NCI-H748 (cell line): ENCODE results near the gene CRACDL.
"Not testable (repeated sequence)": the region's sequence is repeated elsewhere in the genome, so short reads cannot be mapped to it uniquely, and the experiment has no call there.

Experiments
- DNase-seq: peaks from one replicate; lab custom pipeline; 2025; ENCODE audit not compliant: unreplicated experiment; lab: John Stamatoyannopoulos, UW

Gene CRACDL

DNA sequence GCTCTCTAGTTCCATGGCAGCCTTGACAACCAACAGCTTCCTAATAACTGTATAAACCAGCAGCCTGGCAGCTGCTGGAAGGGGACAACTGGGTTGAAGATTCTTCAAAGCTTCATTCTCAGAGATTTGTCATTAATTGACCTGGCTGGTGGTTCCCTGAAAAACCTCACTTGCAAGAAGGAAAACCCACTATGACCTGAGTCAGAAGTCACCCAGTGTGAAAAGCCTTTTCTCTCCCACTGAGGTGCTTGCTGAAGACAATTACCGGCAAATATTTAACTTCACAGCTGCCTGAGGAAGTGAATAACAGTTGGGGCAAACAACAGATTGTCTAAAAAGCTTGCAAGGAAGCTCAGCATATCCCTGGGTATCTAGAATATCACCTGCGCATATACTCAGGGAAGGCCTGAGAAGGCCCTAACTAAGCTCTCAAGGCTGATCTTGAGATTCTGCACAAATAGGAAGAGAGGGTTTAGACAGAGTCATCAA, 49.9 kb downstream of the CRACDL start:
- no peak for DNase-seq

DNA sequence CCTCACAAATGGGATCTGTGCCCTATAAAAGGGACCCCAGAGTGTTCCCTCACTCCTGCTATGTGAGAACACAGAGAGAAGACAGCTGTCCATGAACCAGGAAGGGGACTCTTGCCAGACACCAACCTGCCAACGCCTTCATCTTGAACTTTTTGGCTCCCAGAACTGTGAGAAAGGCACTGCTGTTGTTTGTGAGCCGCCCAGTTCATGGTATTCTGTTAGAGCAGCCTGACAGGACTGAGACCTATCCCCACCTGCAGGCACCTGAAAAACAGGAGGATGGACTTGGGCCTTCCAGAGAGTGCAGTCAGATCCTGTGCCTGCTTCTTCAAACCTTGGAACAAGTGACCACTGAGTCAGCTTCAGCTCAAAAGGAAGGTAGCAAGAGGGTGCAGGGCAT, 51.4 kb downstream of the CRACDL start:
- no peak for DNase-seq

GRCh38 chr2:98883780-98884211, 52.2 kb downstream of the CRACDL start:
- DNase-seq, result no peak

GRCh38 chr2:98882971-98883779, 52.9 kb downstream of the CRACDL start:
- DNase-seq, result no peak

DNA sequence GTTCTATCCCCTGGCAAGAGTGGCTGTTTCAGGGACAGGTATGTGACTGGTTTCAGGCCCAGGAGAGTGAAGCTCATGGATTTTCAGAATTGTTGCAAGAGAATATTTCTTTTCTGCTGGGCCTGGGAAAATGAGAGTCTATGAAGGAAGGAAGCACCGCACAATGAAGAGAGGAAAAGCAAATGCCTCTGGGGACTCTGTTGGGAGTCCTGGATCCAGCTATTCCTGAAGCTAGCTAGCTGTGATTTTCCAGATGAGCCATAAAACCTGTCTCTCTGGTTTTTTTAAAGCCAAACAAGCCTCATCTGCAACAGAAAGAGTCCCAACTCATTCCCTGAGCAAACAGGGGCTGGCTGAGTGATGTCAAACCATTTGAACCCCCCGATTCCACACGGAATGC, 53.7 kb downstream of the CRACDL start:
- no peak for DNase-seq

DNA sequence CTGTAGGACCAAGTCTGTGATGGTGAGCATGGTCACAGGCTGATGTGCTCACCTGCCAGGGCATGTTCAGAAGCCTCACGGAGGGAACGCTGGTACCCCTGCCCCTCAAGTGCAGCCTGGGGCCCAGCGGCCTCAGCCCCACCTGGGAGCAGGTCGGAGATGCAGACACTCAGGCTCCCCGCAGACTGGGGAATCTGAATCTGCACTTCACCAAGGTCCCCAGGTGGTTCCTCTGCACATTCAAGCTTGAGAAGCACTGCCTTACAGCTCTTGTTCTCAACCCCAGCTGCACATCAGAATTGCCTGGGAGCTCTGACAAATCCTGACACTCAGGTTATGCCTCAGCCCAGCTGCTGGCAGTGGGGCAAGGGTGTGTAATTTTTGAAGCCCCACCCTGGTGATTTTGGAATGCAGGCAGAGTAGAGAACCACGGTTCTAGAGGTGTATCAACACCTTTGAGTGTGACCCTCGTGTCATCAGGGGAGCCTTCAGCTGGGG, 54.8 kb downstream of the CRACDL start:
- no peak for DNase-seq

GRCh38 chr2:98880266-98881152, 55.5 kb downstream of the CRACDL start:
- DNase-seq, result no peak

- not testable (repeated sequence) for DNase-seq
Observed at GRCh38 chr2:98877658-98878057, 58.4 kb downstream of the CRACDL start.

GRCh38 chr2:98876741-98877140, 59.3 kb downstream of the CRACDL start:
- no peak for DNase-seq

- DNase-seq, result no peak
Observed at GRCh38 chr2:98875746-98876145, 60.3 kb downstream of the CRACDL start.

DNA sequence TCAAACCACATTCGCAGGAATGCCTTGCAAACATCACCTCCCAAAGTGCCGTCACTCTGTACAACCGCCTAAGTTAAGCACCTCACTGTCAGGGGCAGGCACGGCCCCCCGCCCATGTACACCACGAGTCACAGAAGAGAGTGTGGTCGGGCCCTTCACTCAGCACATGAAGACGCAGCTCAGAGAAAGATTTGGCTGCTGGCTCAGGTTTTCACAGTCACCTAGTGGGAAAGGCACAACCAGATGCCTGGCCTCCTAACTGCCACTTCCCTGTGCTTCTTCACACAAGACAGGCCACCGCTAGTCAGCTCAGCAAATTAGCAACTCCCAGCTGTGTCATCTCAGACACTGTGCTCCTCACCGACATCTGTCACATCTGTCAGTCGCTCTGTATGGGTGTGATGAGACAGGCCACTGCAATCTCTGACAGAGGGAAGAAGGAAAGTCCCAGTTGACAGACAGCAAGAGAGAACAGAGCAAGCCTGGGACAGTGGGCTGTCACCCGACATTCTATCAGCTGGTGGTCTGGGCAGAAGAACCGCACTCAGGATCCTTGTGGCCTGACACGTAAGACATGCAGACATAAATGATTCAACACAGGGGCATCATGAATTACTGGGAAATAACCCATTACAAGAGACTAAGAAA, 60.8 kb downstream of the CRACDL start:
- no peak for DNase-seq

DNA sequence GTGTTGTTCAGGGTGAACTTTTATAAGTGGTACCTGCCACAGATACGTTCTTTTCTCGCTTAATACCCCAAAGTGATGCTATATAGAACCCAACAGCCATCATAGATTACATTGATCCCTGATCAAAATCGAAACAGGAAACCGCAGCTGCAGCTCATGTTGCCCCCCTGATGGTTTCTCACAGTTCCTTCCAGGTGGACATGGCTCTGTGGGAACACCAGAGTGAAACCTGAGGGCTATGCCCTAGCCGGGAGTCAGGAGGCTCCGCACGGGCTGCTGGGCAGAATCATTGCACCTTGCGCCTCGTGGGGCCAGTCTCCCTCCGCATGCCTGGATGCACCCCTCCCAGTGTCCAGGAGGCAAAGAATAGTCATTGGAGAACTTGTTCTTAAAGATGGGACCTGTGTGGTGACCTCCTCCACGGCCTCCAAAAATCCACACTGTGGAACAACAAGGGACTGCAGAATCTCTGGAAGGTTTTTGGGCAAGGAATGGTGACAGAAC, 61.8 kb downstream of the CRACDL start:
- DNase-seq, result no peak

DNA sequence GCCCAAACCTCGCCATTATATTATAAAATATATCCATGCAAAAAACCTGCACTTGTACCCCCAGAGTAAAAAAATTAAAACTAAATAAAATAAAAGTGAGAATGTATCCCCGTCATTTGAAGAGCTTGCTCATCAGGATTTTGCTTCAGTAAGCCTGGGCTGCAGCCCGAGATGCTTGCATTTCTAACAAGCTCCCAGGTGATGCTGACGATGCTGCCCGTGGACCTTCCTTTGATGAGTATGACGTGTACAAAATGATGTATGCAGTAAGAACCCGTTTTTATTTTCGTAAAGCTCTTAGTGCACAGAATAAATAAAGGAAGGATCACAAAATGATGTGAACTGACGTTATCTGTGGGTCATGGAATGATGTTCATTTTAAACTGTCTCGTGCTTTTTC, 63.5 kb downstream of the CRACDL start:
- no peak for DNase-seq

DNA sequence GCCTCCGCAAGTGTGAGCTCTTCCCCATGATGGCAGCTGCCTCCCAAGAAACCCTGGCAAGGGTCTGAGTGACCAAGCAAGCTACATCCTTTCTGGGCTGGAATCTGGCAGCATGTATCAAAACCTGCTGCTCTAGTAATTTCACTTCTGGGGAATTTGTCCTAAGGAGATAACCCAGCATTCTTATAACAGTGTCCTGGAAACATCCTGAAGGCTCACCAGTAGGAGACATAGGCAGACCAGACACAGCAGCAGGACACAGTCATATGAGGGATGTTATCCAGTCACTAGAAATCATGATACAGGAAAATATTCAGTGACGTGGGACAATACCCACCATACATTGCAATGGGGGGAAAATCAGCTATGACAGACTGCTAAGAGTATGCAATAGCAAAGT, 64.5 kb downstream of the CRACDL start:
- no peak for DNase-seq

DNA sequence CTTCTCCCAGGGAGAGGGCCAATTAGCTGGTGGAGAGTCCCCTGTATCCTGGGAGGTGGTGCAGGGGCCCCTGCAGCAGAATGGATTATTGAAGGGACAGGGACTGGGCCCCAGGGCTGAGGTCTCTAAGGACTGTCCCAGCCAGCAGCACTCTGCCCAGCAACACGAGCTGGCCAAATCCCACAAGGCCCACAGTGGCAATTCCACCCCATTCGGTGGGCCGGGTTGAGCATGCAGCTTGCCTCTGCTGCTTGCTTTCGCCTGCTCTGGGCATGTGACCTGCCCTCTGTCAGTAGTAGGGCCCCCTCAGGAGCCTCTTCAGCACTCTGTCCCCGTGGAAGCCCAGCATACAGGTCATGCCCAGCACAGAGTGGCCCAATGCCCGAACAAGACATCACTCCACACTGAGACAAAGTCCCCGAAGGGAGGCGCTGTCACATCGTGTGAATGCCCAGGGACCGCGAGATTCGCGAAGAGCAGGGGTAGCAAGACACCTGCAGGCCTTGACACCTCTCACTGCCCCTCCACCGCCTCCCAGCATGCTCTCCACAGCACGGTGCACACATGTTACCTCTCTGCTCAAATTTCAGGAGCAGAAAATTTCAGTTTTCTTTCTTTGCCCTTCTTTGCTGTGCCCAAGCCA, 65.4 kb downstream of the CRACDL start:
- DNase-seq, result peak; percentile 66

- peak; percentile 97 for DNase-seq
Observed at GRCh38 chr2:98869870-98870269, 66.2 kb downstream of the CRACDL start.

DNA sequence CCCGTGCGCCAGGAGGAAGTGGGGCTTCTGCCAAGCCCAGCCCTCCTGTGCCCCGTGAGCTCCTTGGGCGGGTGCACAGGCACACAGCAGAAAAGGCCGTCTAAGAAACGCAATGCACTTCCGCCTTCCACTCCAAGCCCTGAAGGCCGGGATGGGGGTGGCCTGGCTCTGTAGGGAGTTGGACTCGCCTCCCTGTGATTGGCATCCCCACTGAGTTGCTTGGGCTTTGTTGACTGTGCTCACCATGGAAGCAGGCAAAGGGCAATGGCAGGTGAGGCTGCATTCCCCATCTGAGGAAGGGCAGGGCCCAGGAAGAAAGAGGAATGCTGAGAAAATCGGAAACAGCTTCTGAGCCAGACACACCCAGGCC, 66.8 kb downstream of the CRACDL start:
- peak; percentile 93 for DNase-seq

- peak; percentile 62 for DNase-seq
Observed at GRCh38 chr2:98868548-98869271, 67.3 kb downstream of the CRACDL start.

DNA sequence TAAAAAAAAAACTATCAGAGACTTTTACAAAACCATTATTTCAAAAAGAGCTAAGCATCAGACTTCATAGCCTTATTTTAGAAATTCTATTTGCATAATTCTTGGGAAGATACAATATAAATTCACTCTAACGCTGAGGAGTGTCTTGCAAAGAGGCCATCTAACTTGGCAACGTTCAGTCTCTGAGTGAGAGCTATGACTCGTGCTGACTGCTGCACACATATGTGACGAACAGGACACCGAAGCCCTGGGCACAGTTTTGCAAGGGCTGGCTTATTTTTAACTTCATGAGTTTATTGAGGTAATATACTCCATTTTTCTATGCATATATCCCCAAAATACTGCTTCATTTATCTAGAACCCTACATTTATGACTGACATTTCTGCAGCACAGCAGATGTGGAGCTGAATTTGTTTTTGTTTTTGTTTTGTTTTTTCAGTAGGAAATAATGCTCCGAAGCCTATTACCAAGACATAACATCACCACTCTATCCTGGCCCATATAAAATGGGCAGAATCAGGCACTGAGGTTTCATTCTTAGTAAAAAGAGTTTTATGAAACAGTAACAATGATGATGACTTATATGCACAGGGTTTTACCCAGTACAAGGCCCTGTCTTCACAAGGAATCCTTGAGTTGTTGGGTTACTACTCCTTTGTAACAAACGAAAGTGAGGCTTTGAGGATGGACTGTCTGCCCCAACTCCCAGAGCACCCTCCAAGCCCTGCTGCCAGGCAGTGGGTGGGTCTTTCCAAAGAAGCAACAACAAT, 68.3 kb downstream of the CRACDL start:
- DNase-seq, result no peak
